T-helper 2 cell treated with Interferon-gamma antibody and Interleukin-4, amounts not matched to agents 100 ng/mL and 5 ng/mL, for 36 hours (primary cell): ENCODE data around the gene SPRYD7. TPM values are rescaled to one million over a fixed set of nuclear protein-coding genes. Genes with fewer than 3 reads are reported as not detected.
"Not testable (repeated sequence)": the region's sequence is repeated elsewhere in the genome, so short reads cannot be mapped to it uniquely, and the experiment has no call there.

Source experiments
- intact Hi-C: fragments of 100-400 bp; cut with micrococcal nuclease; formaldehyde crosslinking; loops from one replicate; pipeline ENCODE4 v1.15.1; 2023
- total RNA-seq: library from RNA; stranded (reverse); gene quantifications from 2 replicates; pipeline ENCODE4 v1.2.3, GENCODE V29; 2022

SPRYD7 gene
- total RNA-seq, 1 donor from 2014 or later = 3.6 TPM

DNA sequence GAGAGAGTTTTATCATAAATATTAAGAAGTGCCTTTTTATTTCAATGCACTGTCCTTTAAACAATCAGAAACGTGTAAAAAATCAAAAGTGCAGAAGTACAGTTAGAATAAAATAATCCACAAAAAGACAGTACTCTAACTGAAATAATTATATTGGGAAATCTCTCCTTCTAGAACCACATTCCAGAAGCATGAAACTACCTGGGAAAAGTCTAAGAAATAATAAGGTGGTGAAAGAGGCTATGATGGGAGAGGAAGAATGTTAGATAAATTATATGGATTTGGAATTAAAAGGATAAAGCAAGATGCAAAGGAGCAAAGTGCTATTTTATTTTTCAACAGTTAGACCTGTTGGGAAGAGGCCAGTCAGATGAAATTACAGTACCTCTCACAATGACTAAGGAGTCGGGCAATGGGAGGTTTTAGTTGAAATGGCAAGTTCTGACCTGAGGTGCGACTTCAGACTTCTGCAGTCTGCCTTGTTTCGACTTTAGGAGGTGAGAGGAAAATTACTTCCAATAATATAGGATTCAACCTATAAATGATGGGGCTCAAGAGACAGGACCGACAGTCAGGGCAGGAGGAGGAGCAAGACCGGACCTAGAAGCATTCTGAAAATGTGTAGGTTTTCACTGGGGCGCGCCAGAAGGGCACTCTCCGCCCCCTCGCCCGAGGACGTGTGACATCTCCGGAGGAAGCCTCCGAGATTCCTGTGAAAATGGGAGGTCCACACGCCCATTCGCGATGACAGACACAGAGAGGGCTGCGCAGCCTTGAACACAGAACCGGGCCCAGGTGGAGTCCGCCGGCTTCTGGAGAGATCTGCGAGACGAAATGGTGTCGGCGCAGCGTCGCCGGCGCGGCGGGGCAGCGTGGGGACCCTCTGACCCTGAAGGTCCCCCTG, 717 bp downstream of the SPRYD7 start:
- intact Hi-C loops = loop anchor here (1.0 to 5.0 kb wide), 8 partner anchors 62 to 977 kb away; partner anchors contain the start of genes EBPL and TRIM13

GRCh38 chr13:49933511-49933910, 2.6 kb downstream of the SPRYD7 start:
- intact Hi-C loops = no loop called here

GRCh38 chr13:49932868-49933267, 3.3 kb downstream of the SPRYD7 start:
- intact Hi-C loops = no loop called here

GRCh38 chr13:49932066-49932465, 4.1 kb downstream of the SPRYD7 start:
- intact Hi-C loops = no loop called here

DNA sequence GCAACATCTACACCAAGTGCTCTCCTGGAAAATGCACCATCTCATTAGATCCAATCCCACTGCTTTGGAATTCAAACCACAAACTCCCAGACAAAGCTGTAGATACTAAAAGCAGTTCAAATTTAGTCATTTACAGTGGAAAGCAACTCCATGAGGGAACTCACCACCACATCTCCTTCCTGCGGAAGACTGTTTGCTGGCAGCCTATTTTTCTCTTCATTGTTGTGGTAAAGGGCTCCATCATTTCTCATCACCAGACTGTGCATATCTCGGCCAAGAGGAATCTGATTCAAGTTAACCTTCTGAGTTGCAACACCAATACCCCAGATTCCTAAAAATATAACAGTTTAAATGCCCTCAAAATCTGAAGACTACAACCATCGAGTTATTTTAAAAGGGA, 8.4 kb downstream of the SPRYD7 start:
- intact Hi-C loops = no loop called here

DNA sequence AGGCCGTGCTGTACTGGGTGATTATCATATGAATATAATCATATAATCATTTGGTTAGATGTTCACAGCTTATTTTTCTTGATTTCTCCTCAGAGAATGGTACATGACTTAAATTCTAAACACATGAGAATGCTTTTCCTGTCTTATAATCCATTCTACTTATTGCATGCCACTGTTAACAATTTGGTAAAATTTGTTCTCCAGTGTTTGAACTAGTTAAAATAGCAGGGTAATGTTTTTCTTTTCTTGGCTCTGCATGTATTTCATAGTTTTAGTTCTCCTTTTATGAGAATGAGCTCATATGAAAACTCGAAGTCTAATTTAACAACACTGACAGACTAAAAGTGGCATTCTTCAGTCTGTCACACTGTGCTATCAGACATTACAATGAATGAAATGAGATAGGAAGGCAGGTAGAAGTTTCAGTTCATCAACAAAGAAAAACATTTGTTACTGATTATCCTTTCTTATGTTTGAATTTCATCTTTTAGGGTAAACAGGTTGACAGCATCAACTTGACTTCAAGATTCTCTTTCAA, 10.2 kb downstream of the SPRYD7 start:
- intact Hi-C loops = no loop called here

- intact Hi-C loops = no loop called here
Observed at GRCh38 chr13:49922301-49922700, 13.8 kb downstream of the SPRYD7 start.

DNA sequence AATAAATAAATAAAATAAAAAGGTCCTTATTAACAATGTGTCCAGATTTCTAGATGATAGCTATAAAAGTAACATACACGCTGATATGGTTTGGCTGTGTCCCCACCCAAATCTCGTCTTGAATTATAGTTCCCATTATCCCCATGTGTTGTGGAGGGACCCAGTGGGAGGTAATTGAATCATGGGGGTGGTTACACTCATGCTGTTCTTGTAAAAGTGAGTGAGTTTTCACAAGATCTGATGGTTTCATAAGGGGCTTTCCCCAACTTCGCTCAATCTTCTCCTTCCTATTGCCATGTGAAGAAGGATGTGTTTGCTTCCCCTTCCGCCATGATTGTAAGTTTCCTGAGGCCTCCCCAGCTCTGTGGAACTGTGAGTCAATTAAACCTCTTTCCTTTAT, 15.2 kb downstream of the SPRYD7 start:
- intact Hi-C loops = not testable (repeated sequence)

DNA sequence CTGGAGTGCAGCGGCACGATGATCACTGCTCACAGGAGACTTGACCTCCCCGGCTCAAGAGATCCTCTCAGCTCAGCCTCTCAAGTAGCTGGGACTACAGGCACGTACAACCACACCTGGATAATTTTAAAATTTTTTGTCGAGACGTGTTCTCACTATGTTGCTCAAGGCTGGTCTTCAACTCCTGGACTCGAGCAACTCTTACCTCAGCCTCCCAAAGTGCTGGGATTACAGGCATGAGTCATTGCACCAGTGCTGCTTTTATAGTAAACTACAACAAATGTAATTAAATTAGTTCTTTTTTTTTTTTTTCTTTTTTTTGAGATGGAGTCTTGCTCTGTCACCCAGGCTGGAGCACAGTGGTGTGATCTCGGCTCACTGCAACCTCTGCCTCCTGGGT, 18.0 kb downstream of the SPRYD7 start:
- intact Hi-C loops = not testable (repeated sequence)

- intact Hi-C loops = no loop called here
Observed at GRCh38 chr13:49914947-49915346, 21.2 kb downstream of the SPRYD7 start.

DNA sequence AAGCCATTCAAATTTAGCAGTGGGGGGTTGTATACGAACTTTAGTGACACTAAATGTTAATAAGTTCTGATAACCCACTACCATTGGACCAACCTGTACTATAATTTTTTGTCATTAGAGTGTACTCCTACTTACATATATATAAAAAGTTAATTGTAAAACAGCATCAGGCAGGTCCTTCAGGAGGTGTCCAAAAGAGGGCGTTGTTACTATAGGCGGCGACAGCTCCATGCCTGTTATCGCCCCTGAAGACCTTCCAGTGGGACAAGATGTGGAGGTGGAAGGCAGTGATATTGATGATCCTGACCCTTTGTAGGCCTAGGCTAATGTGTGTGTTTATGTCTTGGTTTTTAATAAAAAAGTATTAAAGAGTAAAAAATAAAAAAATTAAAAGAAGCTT, 27.5 kb downstream of the SPRYD7 start:
- intact Hi-C loops = no loop called here

DNA sequence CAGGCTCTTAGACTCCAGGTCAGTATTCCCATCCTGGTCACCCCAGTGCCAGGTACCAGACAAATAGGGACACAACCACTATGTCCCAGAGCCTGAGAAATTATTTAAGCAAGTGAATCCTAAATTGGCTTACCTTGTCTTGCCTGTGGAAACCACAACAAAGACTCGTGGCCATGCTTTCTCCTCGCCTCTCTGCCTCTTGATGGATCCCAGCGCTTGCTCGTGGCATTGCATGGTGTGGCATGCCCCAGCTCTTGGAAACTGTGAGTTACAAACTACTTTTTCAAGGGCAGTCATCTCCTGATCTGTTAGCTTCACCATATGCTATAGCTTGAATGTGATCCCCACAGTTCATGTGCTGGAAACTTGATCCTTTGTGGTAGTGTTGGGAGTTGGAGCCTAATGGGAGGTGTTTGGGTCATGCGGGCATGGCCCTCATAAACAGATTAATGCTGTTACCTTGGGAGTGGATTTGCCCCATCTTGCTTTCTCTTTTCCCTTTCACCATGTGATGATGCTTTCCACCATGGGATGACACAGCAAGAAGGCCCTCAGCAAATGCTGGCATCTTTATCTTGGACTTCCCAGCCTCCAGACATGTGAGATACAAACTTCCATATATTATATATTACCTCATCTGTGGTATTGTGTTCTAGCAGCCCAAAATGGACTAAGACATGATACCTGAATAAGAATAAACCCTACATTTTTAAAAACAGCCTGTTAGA, 31.2 kb downstream of the SPRYD7 start:
- intact Hi-C loops = no loop called here

GRCh38 chr13:49898792-49899191, 37.3 kb downstream of the SPRYD7 start:
- intact Hi-C loops = no loop called here

- intact Hi-C loops = no loop called here
Observed at GRCh38 chr13:49897713-49898112, 38.4 kb downstream of the SPRYD7 start.

DNA sequence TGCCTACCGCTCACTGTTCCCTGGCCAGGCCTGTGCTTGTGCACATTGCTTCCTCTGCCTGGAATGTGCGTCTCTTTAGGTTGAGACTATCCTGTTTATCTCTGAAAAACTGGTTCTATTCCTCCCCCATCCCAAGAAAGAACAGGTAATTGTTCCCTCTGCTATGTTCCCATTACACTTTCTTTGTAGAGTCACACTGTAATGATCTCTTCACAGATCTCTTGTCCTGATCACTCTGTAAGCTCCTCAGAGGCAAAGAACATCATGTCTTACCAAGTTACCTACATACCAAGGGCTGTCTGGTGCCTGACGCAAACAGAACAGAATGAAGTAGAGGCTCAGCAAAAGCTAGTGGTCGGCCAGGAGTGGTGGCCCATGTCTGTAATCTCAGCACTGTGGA, 40.3 kb downstream of the SPRYD7 start:
- intact Hi-C loops = no loop called here

GRCh38 chr13:49893591-49893990, 42.5 kb downstream of the SPRYD7 start:
- intact Hi-C loops = no loop called here

- intact Hi-C loops = no loop called here
Observed at GRCh38 chr13:49890376-49890775, 45.8 kb downstream of the SPRYD7 start.

DNA sequence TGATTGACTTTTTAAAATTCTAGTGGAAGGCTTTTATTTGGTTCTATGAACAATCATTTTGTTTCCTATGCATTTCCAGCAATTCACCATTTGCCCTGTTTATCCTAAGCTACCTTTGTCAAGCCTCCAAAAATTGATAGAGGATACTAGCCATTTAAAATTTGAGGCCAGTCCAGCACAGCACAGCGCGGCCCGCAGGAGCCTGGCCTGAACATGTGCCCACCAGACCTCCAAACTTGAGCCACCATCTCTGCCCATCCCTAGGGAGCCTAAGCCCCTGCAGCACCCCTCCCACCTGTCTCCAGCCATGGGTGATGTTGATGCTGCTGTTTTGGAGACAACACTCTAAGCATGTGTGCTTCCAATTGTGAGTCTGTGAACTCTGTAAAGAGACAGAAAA, 57.5 kb downstream of the SPRYD7 start:
- intact Hi-C loops = no loop called here

- intact Hi-C loops = no loop called here
Observed at GRCh38 chr13:49877629-49878218, 58.4 kb downstream of the SPRYD7 start.

DNA sequence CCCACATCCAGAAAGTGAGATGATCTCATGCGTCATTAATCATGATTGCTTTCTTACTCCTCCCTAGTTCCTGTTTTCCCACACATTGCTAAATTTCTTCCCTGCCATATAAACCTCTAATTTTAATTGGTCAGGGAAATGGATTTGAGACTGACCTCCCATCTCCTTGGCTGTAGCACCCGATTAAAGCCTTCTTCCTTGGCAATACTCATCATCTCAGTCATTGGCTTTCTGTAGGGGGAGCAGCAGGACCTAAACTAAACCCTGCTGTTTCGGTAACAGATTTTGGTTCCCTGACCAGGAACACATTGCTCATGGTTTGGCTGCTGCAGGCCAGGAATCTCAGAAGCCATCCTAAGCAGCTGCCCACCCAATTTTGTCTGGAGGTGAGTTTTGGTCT, 61.7 kb downstream of the SPRYD7 start:
- intact Hi-C loops = no loop called here

DNA sequence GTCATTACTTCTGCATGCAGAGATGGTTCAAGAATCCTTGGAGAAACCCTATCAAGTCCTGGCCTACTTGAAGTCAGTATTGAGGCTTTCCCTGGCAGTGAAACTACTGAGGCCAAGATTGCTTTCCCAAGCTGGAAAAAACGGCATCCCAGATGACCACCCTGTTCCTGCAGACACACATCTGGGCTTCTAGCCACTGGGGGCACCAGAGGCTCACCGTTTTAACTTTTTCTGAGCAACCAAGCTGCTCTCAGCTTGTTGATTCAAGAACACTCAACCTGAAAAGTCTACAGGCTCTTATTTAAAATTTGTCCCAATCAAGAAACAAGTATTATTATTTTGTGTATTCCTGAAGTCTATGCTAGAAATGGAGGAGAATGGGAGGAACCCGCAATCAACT, 66.6 kb downstream of the SPRYD7 start:
- intact Hi-C loops = no loop called here

GRCh38 chr13:49867834-49868233, 68.3 kb downstream of the SPRYD7 start:
- intact Hi-C loops = no loop called here
